ENCODE data around the gene PTPRN2. TPM values are rescaled to one million over a fixed set of nuclear protein-coding genes. Genes with fewer than 3 reads are reported as not detected.

The PTPRN2 gene
- total and polyA plus RNA-seq, 2 of the 8 experiments (the other 6 are each of a cell fraction or from before 2014, with no cell fraction given), result 2.6 to 4.5 TPM

GRCh38 chr7:157943561-157943960, 644.1 kb downstream of the PTPRN2 start:
- WGBS, 2 experiments (ENCODE audit: extremely low coverage in 1 of 2, insufficient coverage in 1 of 2, insufficient read length in 1 of 2, insufficient replicate concordance in 2 of 2, low coverage in 1 of 2, low lambda C conversion rate in 2 of 2, missing lambda C conversion rate in 1 of 2), result 95% methylated on average over 6 of the region's 6 CpGs; no CpG with 5 or more reads in 1 of the 2 experiments
- H3K27me3 ChIP-seq (replicated peaks in 1 of 4; ENCODE audit: control insufficient read depth in 3 of 4, extremely low read depth in 1 of 4, insufficient read depth in 3 of 4, low read length in 3 of 4), result no peaks in the 10 kb centered on the region
- H2BK20ac ChIP-seq (ENCODE audit: low read length), result no peak overlapping the region
- H2AK5ac ChIP-seq (ENCODE audit: low read depth, low read length), result no peak overlapping the region
- H3K56ac ChIP-seq (replicated peaks; ENCODE audit: insufficient read length, low read depth, low read length), result no peak overlapping the region
- peaks cover 2% of the 10 kb centered on the region; the same call in 1 of the 2 replicates for H3K23me2 ChIP-seq (ENCODE audit: low read depth, low read length)
- H3K9me3 ChIP-seq (ENCODE audit: insufficient read depth in 2 of 2, low read depth in 1 of 2, low read length in 1 of 2), result peaks cover 16 to 27% of the 10 kb centered on the region in 2 experiments
- H2BK15ac ChIP-seq (ENCODE audit: low read length), result no peak overlapping the region
- H3K79me2 ChIP-seq (ENCODE audit: control insufficient read depth in 1 of 2, insufficient read depth in 2 of 2, low read length in 2 of 2), result no peaks in the 10 kb centered on the region
- H3K36me3 ChIP-seq (ENCODE audit: control insufficient read depth in 2 of 4, insufficient read depth in 4 of 4, low read length in 3 of 4), result no peaks in the 10 kb centered on the region
- no peak overlapping the region for H3K27ac ChIP-seq (ENCODE audit: low read depth, low read length)
- H2BK120ac ChIP-seq (replicated peaks; ENCODE audit: low read depth, low read length), result no peak overlapping the region
- no peak overlapping the region for H3K18ac ChIP-seq (ENCODE audit: extremely low read depth, low read length)
- CTCF ChIA-PET (ENCODE audit: partially characterized antibody), result no interaction called here
- H3K79me1 ChIP-seq (ENCODE audit: low read depth, low read length), result no peaks in the 10 kb centered on the region
- H4K91ac ChIP-seq (replicated peaks; ENCODE audit: insufficient read length, low read length), result no peak overlapping the region
- H3K4me3 ChIP-seq (ENCODE audit: extremely low read depth in 1 of 4, insufficient read depth in 2 of 4, low read depth in 3 of 4, low read length in 4 of 4), result no peak overlapping the region
- H4K5ac ChIP-seq (ENCODE audit: insufficient read length, low read depth, low read length), result no peak overlapping the region
- no peak overlapping the region for H4K8ac ChIP-seq (ENCODE audit: extremely low read depth, insufficient read depth, low read length)
- no peak overlapping the region for H2AFZ ChIP-seq (ENCODE audit: low read length)
- H3K14ac ChIP-seq (ENCODE audit: insufficient read length), result no peak overlapping the region
- H3K23ac ChIP-seq (ENCODE audit: insufficient read length), result no peak overlapping the region
- H2BK5ac ChIP-seq (ENCODE audit: low read depth, low read length), result no peak overlapping the region
- no peak overlapping the region for H3K4me2 ChIP-seq (ENCODE audit: insufficient read depth in 1 of 2, low read depth in 2 of 2, low read length in 2 of 2)
- H3K4me1 ChIP-seq (replicated peaks in 1 of 4; ENCODE audit: control insufficient read depth in 3 of 4, insufficient read depth in 4 of 4, low read length in 3 of 4), result peaks cover 0 to 5% (median 0%) of the 10 kb centered on the region in 4 experiments; a peak in 3 of 7 replicates
- DNase-seq (ENCODE audit: low read depth in 1 of 2, low spot score in 2 of 2) (no peak), FAIRE-seq (no peak)
- no peak overlapping the region for H3K9ac ChIP-seq (replicated peaks in 1 of 4; ENCODE audit: extremely low read depth in 1 of 4, low read depth in 3 of 4, low read length in 3 of 4)
- H3K4ac ChIP-seq (replicated peaks; ENCODE audit: insufficient read length, low read depth, low read length), result no peak overlapping the region
- no peak overlapping the region for H2BK12ac ChIP-seq (ENCODE audit: low read depth, low read length)
- POLR2A ChIA-PET (ENCODE audit: partially characterized antibody), result no interaction called here
- no peaks in the 10 kb centered on the region for H4K20me1 ChIP-seq (replicated peaks in 1 of 2; ENCODE audit: control insufficient read depth in 1 of 2, insufficient read depth in 2 of 2, low read length in 2 of 2)
- no peak for TF ChIP-seq SIRT6 (IDR thresholded peaks at IDR 0.05; ENCODE audit: low read length)
- no peak for TF ChIP-seq FOSL1 (IDR thresholded peaks at IDR 0.05; ENCODE audit: insufficient read depth, low read depth, low read length)
- TF ChIP-seq SP2 (IDR thresholded peaks at IDR 0.05; ENCODE audit: low read length), result no peak
- TF ChIP-seq TAF7 (optimal IDR thresholded peaks at IDR 0.05; ENCODE audit: borderline replicate concordance, low read depth, low read length), result no peak
- no peak for TF ChIP-seq USF2 (IDR thresholded peaks at IDR 0.05; ENCODE audit: low read length)
- TF ChIP-seq YY1 (IDR thresholded peaks at IDR 0.05; ENCODE audit: low read depth, low read length), result no peak
- no peak for TF ChIP-seq SIN3A (conservative IDR thresholded peaks at IDR 0.05 in 1 of 2, IDR thresholded peaks at IDR 0.05 in 1 of 2; ENCODE audit: low read depth in 1 of 2, low read length in 2 of 2)
- no peak for TF ChIP-seq SRF (IDR thresholded peaks at IDR 0.05; ENCODE audit: low read depth, low read length)
- TF ChIP-seq RAD21 (IDR thresholded peaks at IDR 0.05 in 1 of 2, conservative IDR thresholded peaks at IDR 0.05 in 1 of 2; ENCODE audit: low read depth in 2 of 2, low read length in 2 of 2), result no peak
- no peak for TF ChIP-seq SUZ12 (IDR thresholded peaks at IDR 0.05; ENCODE audit: low read length)
- TF ChIP-seq TEAD4 (IDR thresholded peaks at IDR 0.05; ENCODE audit: low read depth, low read length), result no peak
- TF ChIP-seq NANOG (IDR thresholded peaks at IDR 0.05; ENCODE audit: insufficient read depth, low read depth, low read length, poor library complexity, severe bottlenecking), result no peak
- no peak for TF ChIP-seq HDAC2 (IDR thresholded peaks at IDR 0.05; ENCODE audit: borderline replicate concordance in 1 of 2, low read depth in 2 of 2, low read length in 2 of 2)

Measured in H1 (cell line).